Caco-2 (cell line): Measurements from ENCODE around the gene JAG2. TPM values are rescaled to one million over a fixed set of nuclear protein-coding genes. Genes with fewer than 3 reads are reported as not detected.

ENCODE experiments used
- BruUV-seq: library from RNA; stranded (reverse); fragments of 400-500 nt; replicated peaks from 2 replicates; lab custom pipeline; 2021; lab: Mats Ljungman, UMichigan
- CTCF ChIA-PET: fragments of 300-600 bp; sonication (Branson Sonifier 250); formaldehyde crosslinking; loops from one replicate; lab custom pipeline; 2022; ENCODE audit warnings: antibody characterized with exemption; lab: Charles Lee
- POLR2A ChIA-PET: fragments of 300-600 bp; sonication (Branson Sonifier 250); formaldehyde crosslinking; loops from one replicate; lab custom pipeline; 2022; ENCODE audit warnings: antibody characterized with exemption; lab: Charles Lee
- DNase-seq, 2 experiments: peaks; one replicate each; pipeline versions ENCODE4 v3.0.0 to v3.0.0-alpha.2; 2020 to 2022
- H3K27me3 ChIP-seq: replicated peaks from 2 replicates; pipeline ENCODE4 v1.6.0; 2011; ENCODE audit warnings: low read length; ENCODE audit not compliant: control insufficient read depth, insufficient read depth
- H3K36me3 ChIP-seq: 2 replicates; pipeline ENCODE4 v1.5.1; 2011; ENCODE audit warnings: low read length; ENCODE audit not compliant: control insufficient read depth, insufficient read depth
- H3K4me1 ChIP-seq: fragments of 250-450 bp; sonication (Bioruptor Pico); 2 replicates; pipeline ENCODE4 v1.5.1; 2020; ENCODE audit warnings: mild to moderate bottlenecking
- H3K4me3 ChIP-seq: 2 replicates; pipeline ENCODE4 v1.5.1; 2011; ENCODE audit warnings: low read depth, mild to moderate bottlenecking, control low read depth, low read length
- H3K9me3 ChIP-seq: fragments of 250-450 bp; sonication (Bioruptor Pico); 2 replicates; pipeline ENCODE4 v1.5.1; 2020; ENCODE audit warnings: mild to moderate bottlenecking, moderate library complexity
- H3K27ac Mint-ChIP-seq: one replicate; pipeline ENCODE4 v1.8.0; 2022; ENCODE audit warnings: mixed read lengths; ENCODE audit not compliant: unreplicated experiment
- H3K27me3 Mint-ChIP-seq: one replicate; pipeline ENCODE4 v1.8.0; 2022; ENCODE audit warnings: mixed read lengths; ENCODE audit not compliant: insufficient read depth, unreplicated experiment
- H3K36me3 Mint-ChIP-seq: one replicate; pipeline ENCODE4 v1.8.0; 2022; ENCODE audit warnings: mild to moderate bottlenecking, mixed read lengths; ENCODE audit not compliant: insufficient read depth, unreplicated experiment
- H3K4me1 Mint-ChIP-seq: one replicate; pipeline ENCODE4 v1.8.0; 2022; ENCODE audit warnings: low read depth, mixed read lengths; ENCODE audit not compliant: unreplicated experiment
- H3K4me3 Mint-ChIP-seq: one replicate; pipeline ENCODE4 v1.8.0; 2022; ENCODE audit warnings: mild to moderate bottlenecking, moderate library complexity, mixed read lengths; ENCODE audit not compliant: unreplicated experiment
- H3K9me3 Mint-ChIP-seq: one replicate; pipeline ENCODE4 v1.8.0; 2022; ENCODE audit warnings: mixed read lengths; ENCODE audit not compliant: unreplicated experiment
- intact Hi-C: fragments of 100-400 bp; cut with micrococcal nuclease; formaldehyde crosslinking; loops from one replicate; pipeline ENCODE4 v1.10.0; 2022; ENCODE audit not compliant: unreplicated experiment
- total RNA-seq: library from RNA; stranded (reverse); gene quantifications from 2 replicates; pipeline ENCODE4 v1.2.3, GENCODE V29; 2022
- TF ChIP-seq, protein P1 (sequence below), 2 experiments: fragments of 200-600 bp in 1 of 2; IDR thresholded peaks; 1 replicate in 1 of 2; 2 replicates in 1 of 2; pipeline versions ENCODE4 v1.5.1 to v1.8.0; 2011 to 2022; ENCODE audit warnings: antibody characterized with exemption in 1 of 2, control low read depth in 1 of 2, inconsistent platforms in 1 of 2, low read depth in 1 of 2, low read length in 1 of 2, mild to moderate bottlenecking in 1 of 2, moderate library complexity in 1 of 2; ENCODE audit not compliant: insufficient read depth in 1 of 2, severe bottlenecking in 1 of 2, unreplicated experiment in 1 of 2

Gene JAG2
- total RNA-seq, 1 experiment from 2014 or later: 43.0 TPM

DNA sequence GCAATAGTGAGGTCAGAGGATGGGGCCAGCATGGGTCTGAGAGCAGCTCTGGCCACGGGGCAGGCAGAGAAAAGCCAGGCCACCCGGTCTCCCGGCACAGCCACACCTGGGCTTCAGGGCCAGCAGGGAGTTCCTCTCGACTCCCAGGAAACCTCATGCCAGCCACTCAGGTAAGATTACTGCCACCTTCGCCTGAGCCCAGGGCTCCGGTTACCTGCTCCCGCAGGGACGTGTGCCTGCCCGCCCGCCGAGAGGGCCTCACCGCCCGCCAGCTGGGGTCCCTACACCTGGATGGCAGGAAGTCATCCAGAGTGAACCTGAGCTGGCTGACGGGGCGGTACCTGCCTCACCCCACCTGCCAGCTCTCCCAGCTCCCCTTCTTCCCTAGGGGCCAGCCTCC is 7.3 kb downstream of the JAG2 start:
- H3K36me3 ChIP-seq: no peaks in the 10 kb centered on the region
- Mint-ChIP-seq H3K36me3 (no peaks in the 10 kb centered on the region), H3K27ac (no peak overlapping the region), H3K4me1 (no peaks in the 10 kb centered on the region), H3K4me3 (no peak overlapping the region), H3K27me3 (no peaks in the 10 kb centered on the region), H3K9me3 (no peaks in the 10 kb centered on the region)
- H3K9me3 ChIP-seq: no peaks in the 10 kb centered on the region
- CTCF ChIA-PET: no interaction called here
- TF ChIP-seq, protein P1, sequence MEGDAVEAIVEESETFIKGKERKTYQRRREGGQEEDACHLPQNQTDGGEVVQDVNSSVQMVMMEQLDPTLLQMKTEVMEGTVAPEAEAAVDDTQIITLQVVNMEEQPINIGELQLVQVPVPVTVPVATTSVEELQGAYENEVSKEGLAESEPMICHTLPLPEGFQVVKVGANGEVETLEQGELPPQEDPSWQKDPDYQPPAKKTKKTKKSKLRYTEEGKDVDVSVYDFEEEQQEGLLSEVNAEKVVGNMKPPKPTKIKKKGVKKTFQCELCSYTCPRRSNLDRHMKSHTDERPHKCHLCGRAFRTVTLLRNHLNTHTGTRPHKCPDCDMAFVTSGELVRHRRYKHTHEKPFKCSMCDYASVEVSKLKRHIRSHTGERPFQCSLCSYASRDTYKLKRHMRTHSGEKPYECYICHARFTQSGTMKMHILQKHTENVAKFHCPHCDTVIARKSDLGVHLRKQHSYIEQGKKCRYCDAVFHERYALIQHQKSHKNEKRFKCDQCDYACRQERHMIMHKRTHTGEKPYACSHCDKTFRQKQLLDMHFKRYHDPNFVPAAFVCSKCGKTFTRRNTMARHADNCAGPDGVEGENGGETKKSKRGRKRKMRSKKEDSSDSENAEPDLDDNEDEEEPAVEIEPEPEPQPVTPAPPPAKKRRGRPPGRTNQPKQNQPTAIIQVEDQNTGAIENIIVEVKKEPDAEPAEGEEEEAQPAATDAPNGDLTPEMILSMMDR (IDR thresholded peaks at IDR 0.05; ENCODE audit: insufficient read depth in 1 of 2, low read depth in 1 of 2, low read length in 1 of 2, severe bottlenecking in 1 of 2, unreplicated experiment in 1 of 2): no peak
- H3K4me3 ChIP-seq: no peak overlapping the region
- no peaks in the 10 kb centered on the region for H3K27me3 ChIP-seq
- intact Hi-C loops: no loop called here
- no TSS peak for BruUV-seq
- POLR2A ChIA-PET: no interaction called here
- no peaks in the 10 kb centered on the region for H3K4me1 ChIP-seq
- DNase-seq: no peak

DNA sequence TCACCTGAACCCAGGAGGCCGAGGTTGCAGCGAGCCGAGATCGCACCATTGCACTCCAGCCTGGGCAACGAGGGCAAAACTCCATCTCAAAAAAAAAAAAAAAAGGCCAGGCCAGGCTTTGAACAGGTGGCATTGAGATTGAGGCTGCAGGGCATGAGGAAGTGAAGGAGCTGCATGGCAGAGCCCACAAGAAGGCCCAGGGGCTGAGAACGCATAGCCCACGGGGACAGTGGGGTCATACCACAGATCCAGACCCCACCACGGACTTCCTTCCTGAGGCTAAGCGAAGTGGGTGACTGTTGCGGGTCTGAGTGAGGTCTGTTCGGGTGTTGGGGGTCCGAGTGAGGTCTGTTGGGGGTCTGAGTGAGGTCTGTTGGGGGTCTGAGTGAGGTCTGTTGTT is 7.8 kb downstream of the JAG2 start:
- intact Hi-C loops: no loop called here
- TF ChIP-seq, protein P1 (IDR thresholded peaks at IDR 0.05; ENCODE audit: insufficient read depth in 1 of 2, low read depth in 1 of 2, low read length in 1 of 2, severe bottlenecking in 1 of 2, unreplicated experiment in 1 of 2): no peak
- Mint-ChIP-seq H3K4me1 (no peaks in the 10 kb centered on the region), H3K27ac (no peak overlapping the region), H3K36me3 (no peaks in the 10 kb centered on the region), H3K27me3 (no peaks in the 10 kb centered on the region), H3K9me3 (no peaks in the 10 kb centered on the region), H3K4me3 (no peak overlapping the region)
- Histone ChIP-seq H3K4me3 (no peak overlapping the region), H3K36me3 (no peaks in the 10 kb centered on the region), H3K4me1 (no peaks in the 10 kb centered on the region), H3K9me3 (no peaks in the 10 kb centered on the region), H3K27me3 (no peaks in the 10 kb centered on the region)
- DNase-seq: no peak
- BruUV-seq: no TSS peak
- POLR2A ChIA-PET: no interaction called here
- CTCF ChIA-PET: no interaction called here

DNA sequence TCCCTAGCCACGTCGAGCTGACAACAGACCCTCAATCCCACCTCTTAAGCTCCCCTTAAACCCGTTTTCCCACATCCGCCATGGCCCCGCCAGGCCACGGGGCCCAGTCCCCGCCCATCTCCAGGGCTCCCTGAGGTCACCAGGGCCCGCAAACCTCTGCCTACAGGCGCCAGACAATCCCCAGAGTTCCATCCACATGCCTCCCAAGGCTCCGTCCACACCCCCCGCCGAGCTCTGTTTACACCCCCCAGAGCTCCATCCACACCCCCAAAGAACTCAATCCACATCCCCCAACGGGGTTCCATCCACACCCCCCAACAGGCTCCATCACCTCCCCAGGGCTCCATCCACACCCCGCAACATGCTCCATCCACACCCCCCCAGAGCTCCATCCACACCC is 9.2 kb downstream of the JAG2 start:
- Histone ChIP-seq H3K4me1 (no peaks in the 10 kb centered on the region), H3K27me3 (no peaks in the 10 kb centered on the region), H3K36me3 (no peaks in the 10 kb centered on the region), H3K4me3 (no peak overlapping the region), H3K9me3 (no peaks in the 10 kb centered on the region)
- TF ChIP-seq, protein P1 (IDR thresholded peaks at IDR 0.05; ENCODE audit: insufficient read depth in 1 of 2, low read depth in 1 of 2, low read length in 1 of 2, severe bottlenecking in 1 of 2, unreplicated experiment in 1 of 2): no peak
- Mint-ChIP-seq H3K36me3 (no peaks in the 10 kb centered on the region), H3K4me1 (no peaks in the 10 kb centered on the region), H3K27me3 (no peaks in the 10 kb centered on the region), H3K9me3 (no peaks in the 10 kb centered on the region), H3K27ac (no peak overlapping the region), H3K4me3 (no peak overlapping the region)
- no TSS peak for BruUV-seq
- DNase-seq: no peak
- POLR2A ChIA-PET: no interaction called here
- intact Hi-C loops: no loop called here
- CTCF ChIA-PET: interaction anchor here (0.6 kb wide), 1 partner anchor 184 kb away, joined by 4 read pairs; no protein-coding TSS in a partner anchor
